Measurements from ENCODE around the gene LAS1L.
"Not testable (repeated sequence)": the region's sequence is repeated elsewhere in the genome, so short reads cannot be mapped to it uniquely, and the experiment has no call there.

LAS1L gene

GRCh38 chrX:65534450-65535292 lies at the start of gene LAS1L:
TSS of gene LAS1L (minus strand) at chrX:65534787. CDS start at chrX:65534715, 72 bp downstream.
- in situ Hi-C loops (cut with MboI; ENCODE audit: low sequenced_read_pairs), result no loop called here

DNA sequence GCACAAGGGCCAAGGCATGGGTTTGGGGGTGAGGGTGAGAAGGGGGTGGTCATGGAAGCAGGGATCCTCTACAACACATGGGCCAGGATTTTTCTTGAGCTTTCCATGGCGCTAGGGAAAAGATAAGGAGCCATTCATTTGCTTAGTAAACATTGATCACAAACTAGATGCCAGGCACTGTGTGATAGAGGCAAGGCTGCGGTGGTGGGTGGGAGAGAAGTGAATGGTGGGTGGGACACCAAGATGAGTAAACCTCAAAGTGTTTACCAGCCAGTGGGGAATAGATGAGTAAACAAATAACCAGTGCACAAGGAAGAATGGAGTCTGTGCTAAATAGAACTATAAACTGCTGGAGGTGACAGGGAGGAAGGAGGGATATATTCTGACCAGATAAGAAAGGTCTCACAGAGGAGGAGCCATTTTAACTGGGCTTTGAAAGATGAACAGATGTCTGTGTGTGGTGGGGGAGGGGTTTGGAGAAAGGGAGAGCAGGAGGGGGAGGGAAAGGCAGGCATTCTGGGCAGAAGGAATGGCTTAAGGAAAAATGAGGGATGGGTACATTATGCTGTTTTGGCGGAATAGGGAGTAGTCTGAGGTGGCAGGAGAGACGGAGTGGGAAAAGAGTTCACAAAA lies 48.0 kb upstream of the LAS1L start:
- in situ Hi-C loops (cut with MboI; ENCODE audit: low sequenced_read_pairs), result no loop called here

- in situ Hi-C loops (cut with MboI; ENCODE audit: low sequenced_read_pairs), result no loop called here
Observed at GRCh38 chrX:65581661-65582339, 47.2 kb upstream of the LAS1L start.

GRCh38 chrX:65578346-65578745 lies 43.8 kb upstream of the LAS1L start:
- in situ Hi-C loops (cut with MboI; ENCODE audit: low sequenced_read_pairs), result no loop called here

GRCh38 chrX:65576160-65576559 lies 41.6 kb upstream of the LAS1L start:
- in situ Hi-C loops (cut with MboI; ENCODE audit: low sequenced_read_pairs), result no loop called here

DNA sequence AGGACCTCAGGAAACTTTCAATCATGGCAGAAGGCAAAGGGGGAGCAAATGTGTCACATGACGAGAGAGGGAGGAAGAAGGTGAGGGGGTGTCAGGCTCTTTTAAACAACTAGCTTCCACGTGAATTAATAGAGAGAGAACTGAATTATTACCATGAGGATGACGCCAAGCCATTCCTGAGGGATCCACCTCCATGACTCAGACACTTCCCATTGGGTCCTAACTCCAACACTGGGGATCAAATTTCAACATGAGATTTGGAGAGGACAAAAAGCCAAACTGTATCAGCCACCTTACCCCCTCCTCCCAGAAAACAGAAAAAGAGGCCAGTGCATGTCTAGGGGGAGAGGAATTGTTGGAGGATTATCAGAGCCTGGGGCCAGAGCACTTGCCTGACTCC lies 40.4 kb upstream of the LAS1L start:
- in situ Hi-C loops (cut with MboI; ENCODE audit: low sequenced_read_pairs), result no loop called here

DNA sequence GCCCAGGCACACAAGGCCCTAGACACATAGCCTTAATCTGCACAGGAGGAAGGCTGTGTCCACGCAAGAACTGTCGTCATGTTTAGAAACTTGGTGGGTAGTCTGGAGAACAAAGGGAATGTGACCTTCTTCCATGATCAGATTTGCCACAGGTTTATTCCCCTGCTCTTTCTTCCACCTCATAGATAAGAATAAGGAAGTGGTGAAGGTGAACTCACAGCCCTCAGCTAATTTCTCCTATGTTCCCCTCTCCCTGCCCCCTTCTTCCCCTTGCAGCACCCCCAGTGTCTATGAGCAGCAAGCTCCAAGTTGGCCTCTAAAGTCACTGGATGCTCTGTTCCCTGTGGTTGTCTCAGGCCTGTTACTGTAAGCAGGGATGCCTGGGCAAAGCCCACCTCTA lies 39.8 kb upstream of the LAS1L start:
- in situ Hi-C loops (cut with MboI; ENCODE audit: low sequenced_read_pairs), result no loop called here

DNA sequence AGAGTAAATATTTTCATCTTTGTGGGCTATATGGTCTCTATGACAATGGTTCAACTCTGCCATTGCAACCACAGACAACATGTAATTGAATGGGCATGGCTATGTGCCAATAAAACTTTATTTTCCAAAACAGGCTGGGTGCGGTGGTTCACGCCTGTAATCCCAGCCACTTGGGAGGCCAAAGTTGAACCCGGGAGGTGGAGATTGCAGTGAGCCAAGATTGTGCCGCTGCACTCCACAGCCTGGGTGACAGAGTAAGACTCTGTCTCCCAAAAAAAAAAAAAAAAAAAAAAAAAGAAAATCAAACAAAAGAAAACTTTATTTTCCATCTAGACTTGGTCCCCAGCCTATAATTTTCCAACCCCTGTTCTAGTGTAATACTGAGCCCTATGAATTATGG lies 38.4 kb upstream of the LAS1L start:
- in situ Hi-C loops (cut with MboI; ENCODE audit: low sequenced_read_pairs), result no loop called here

DNA sequence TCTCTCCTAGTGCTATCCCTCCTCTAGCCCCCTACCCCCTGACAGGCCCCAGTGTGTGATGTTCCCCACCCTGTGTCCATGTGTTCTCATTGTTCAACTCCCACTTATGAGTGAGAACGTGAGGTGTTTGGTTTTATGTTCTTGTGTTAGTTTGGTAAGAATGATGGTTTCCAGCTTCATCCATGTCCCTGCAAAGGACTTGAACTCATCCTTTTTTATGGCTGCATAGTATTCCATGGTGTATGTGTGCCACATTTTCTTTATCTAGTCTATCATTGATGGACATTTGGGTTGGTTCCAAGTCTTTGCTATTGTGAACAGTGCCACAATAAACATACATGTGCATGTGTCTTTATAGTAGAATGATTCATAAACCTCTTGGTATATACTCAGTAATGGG lies 28.3 kb upstream of the LAS1L start:
- in situ Hi-C loops (cut with MboI; ENCODE audit: low sequenced_read_pairs), result not testable (repeated sequence)

- in situ Hi-C loops (cut with MboI; ENCODE audit: low sequenced_read_pairs), result no loop called here
Observed at GRCh38 chrX:65551489-65552339, 17.1 kb upstream of the LAS1L start.

GRCh38 chrX:65551086-65551485 lies 16.5 kb upstream of the LAS1L start:
- in situ Hi-C loops (cut with MboI; ENCODE audit: low sequenced_read_pairs), result no loop called here

- in situ Hi-C loops (cut with MboI; ENCODE audit: low sequenced_read_pairs), result no loop called here
Observed at GRCh38 chrX:65545456-65545855, 10.9 kb upstream of the LAS1L start.

DNA sequence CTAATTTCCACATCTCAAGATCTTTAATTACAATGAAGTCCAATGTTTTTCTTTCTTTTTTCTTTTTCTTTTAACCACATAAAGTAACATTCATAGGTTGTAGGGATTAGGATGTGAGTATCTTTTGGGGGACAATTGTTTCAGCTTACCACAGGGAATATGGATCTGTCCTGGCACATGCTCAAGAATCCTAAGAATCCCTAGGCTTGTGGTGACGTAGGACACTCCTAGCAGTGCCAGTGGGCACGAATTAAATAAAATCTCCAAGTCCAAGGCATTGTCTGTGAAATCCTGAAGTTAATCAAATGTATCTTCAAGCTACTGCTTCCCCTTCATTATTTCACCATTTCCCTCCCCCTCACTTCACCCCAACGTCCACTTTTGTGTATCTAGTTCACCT lies 2.6 kb upstream of the LAS1L start:
- in situ Hi-C loops (cut with MboI; ENCODE audit: low sequenced_read_pairs), result no loop called here

DNA sequence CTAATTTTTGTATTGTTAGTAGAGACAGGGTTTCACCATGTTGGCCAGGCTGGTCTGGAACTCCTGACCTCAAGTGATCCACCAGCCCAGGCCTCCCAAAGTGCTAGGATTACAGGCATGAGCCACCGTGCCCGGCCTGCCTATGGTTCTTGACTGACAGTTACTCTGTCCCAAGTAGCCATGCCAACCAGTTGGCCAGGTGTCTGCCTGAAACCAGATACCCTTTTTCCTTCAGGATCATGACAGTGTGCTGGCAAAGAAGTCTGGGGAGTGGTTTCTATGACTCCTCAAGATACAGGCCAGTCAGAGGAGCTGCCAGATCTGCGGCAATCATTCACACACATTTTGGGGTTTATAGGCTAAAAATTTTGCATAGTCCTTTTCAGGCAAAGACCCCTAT lies 1.7 kb upstream of the LAS1L start:
- in situ Hi-C loops (cut with MboI; ENCODE audit: low sequenced_read_pairs), result no loop called here

- in situ Hi-C loops (cut with MboI; ENCODE audit: low sequenced_read_pairs), result no loop called here
Observed at GRCh38 chrX:65532016-65532415, 2.6 kb downstream of the LAS1L start.

GRCh38 chrX:65528705-65529340 lies 5.8 kb downstream of the LAS1L start:
- in situ Hi-C loops (cut with MboI; ENCODE audit: low sequenced_read_pairs), result no loop called here

GRCh38 chrX:65528293-65528692 lies 6.3 kb downstream of the LAS1L start:
- in situ Hi-C loops (cut with MboI; ENCODE audit: low sequenced_read_pairs), result no loop called here

DNA sequence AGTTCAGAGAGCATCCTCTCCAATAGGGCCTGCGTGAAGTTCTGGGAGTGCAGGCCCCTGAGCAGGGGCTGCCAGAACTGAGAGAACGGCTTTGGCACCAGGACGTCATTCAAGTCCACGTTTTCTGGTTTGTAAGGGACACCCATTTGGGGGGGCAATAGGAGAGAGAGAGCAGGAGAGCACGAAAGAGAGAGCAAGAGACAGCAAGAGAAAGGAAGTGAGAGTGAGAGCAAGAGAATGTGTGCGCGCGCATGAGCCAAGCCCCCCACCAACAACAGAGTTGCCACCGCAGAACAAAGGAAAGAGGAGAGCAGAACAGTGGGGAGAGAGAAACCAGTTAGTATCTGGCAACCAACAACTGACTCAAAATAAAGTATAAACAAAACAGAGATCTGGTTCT lies 10.4 kb downstream of the LAS1L start:
- in situ Hi-C loops (cut with MboI; ENCODE audit: low sequenced_read_pairs), result no loop called here

DNA sequence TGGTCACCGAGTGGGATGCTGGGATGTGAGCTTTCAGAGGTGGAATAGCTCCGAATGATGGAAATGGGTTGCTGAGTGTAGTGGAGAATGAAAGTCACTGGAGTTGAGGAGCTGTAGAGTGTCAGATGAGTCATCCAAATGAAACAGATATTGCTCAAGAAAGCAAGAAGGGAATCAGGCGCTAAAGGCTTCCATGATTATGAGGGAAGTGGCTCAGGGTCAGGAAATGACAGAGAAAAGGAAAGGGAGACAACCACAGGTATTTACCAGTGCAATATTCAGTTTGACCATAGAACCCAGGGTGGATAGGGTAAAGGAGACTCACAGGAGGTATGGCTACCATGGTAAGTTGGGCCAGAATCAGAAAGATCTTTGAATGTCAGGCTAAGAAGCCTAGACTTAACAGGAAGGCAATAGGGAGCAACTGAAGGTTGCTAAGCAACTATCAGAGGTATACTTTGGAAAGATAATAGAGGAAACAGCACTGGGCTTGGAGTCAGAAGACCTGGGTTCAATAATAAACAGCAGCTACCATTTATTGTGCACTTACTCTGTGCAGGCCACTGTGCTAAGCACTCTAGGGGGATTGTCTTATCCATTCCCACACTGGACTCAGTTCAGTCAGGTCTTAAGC lies 11.7 kb downstream of the LAS1L start:
- in situ Hi-C loops (cut with MboI; ENCODE audit: low sequenced_read_pairs), result no loop called here

GRCh38 chrX:65519530-65519929 lies 15.1 kb downstream of the LAS1L start:
- in situ Hi-C loops (cut with MboI; ENCODE audit: low sequenced_read_pairs), result not testable (repeated sequence)

Measured in hTERT RPE-1 (cell line).